Gastroesophageal sphincter (tissue), 4 donors: ENCODE data around the gene RAB1B. TPM values are rescaled to one million over a fixed set of nuclear protein-coding genes. Genes with fewer than 3 reads are reported as not detected.

Source experiments
- ATAC-seq: fragments of 150-250 bp; one replicate; pipeline ENCODE4 v1.9.1; 2016; ENCODE audit warnings: mild to moderate bottlenecking, moderate library complexity
- H3K27ac ChIP-seq, 4 donors: fragments of 200-600 bp; sonication (generic) in 3 of 4; 1 replicate in 3 of 4; 2 replicates in 1 of 4; pipeline ENCODE4 v1.5.1; 2016 to 2019
- H3K27me3 ChIP-seq: fragments of 200-600 bp; sonication (generic); one replicate; pipeline ENCODE4 v1.5.1; 2019
- H3K36me3 ChIP-seq, 2 donors: fragments of 200-600 bp; sonication (generic); one replicate each; pipeline ENCODE4 v1.5.1; 2019; ENCODE audit warnings: control low read depth in 1 of 2
- H3K4me1 ChIP-seq, 3 donors: fragments of 200-600 bp; sonication (generic); 1 replicate in 2 of 3; 2 replicates in 1 of 3; pipeline ENCODE4 v1.5.1; 2016 to 2019; ENCODE audit warnings: control low read depth in 2 of 3
- H3K4me3 ChIP-seq, 2 donors: fragments of 200-600 bp; sonication (generic); one replicate each; pipeline ENCODE4 v1.5.1; 2019; ENCODE audit warnings: mild to moderate bottlenecking in 1 of 2, moderate library complexity in 1 of 2
- H3K9me3 ChIP-seq, 3 donors: fragments of 200-600 bp; sonication (generic); one replicate each; pipeline ENCODE4 v1.5.1; 2017 to 2019; ENCODE audit warnings: control low read depth in 2 of 3
- EP300 ChIP-seq: sonication (generic); formaldehyde crosslinking; IDR thresholded peaks from one replicate; pipeline ENCODE4 v1.6.1; 2017; ENCODE audit warnings: antibody characterized with exemption, mild to moderate bottlenecking
- POLR2A ChIP-seq, 2 donors: fragments of 450-650 bp; IDR thresholded peaks; one replicate each; pipeline ENCODE4 v1.6.1; 2017; ENCODE audit warnings: antibody characterized with exemption in 2 of 2, mild to moderate bottlenecking in 2 of 2, moderate library complexity in 1 of 2
- POLR2AphosphoS5 ChIP-seq: sonication (generic); formaldehyde crosslinking; IDR thresholded peaks from one replicate; pipeline ENCODE4 v1.6.1; 2017; ENCODE audit warnings: antibody characterized with exemption
- WGBS, 2 donors: methylation state at CpG; one replicate each; pipeline ENCODE4 v1.1.5; 2018; ENCODE audit warnings: low coverage in 1 of 2; 5-methylcytosine and 5-hydroxymethylcytosine counted together
- total RNA-seq, 4 donors: library from RNA; depleted of rRNA; stranded (reverse); fragments of >200 nt; gene quantifications; one replicate each; pipeline ENCODE4 v1.1.0, GENCODE V29; 2016
- TF ChIP-seq, protein P1 (sequence below), 4 experiments: fragments of 200-600 bp in 2 of 4; fragments of 450-650 bp in 2 of 4; sonication (generic) in 1 of 4; IDR thresholded peaks; one replicate each; pipeline ENCODE4 v1.5.1; 2017 to 2019; ENCODE audit warnings: antibody characterized with exemption in 4 of 4, mild to moderate bottlenecking in 2 of 4, moderate library complexity in 2 of 4

Gene RAB1B
- total RNA-seq, 4 donors from 2014 or later, result 99.3 to 162 (median 115) TPM

DNA sequence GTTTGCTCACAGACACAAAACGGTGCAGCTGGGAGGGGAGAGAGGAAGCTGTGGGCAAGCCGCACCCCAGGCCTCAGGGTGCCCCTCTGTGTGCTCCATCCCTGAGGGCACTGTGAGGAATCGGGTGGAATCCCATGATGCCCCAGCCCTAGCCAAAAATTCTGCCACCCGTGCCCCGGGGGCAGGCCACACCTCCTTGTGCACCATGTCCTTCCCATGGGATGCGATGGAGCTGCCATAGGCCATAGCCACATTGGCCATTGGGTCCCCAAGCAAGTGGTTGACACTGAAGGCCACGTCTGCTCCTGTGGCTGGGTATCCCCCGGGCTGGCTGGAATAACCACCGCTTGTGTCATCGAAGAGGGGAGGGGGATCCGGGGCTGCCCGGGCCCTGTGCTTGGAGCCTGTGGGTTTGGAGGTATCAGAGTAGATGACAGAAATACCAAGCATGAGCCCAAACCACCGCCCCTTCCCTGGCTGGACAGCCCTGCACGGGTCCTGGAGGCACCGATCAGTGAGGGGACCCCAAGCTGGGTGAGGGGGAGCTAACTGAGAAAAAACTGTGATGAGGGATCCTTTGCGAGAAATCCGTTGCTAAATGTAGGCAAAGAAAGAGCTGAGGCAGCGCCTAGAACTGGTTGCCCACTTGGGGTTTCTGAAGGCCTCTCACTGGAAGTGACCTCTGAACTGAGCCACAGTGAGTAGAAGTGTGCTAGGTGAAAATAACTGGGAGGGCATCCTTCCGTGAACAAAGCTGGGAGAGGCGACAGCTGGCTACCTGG, 19.6 kb downstream of the RAB1B start:
- Histone ChIP-seq H3K9me3 (no peaks in the 10 kb centered on the region), H3K27me3 (peaks cover 21% of the 10 kb centered on the region), H3K27ac (peak overlapping the region; percentile 90 to 98 (median 96)), H3K4me3 (peak overlapping the region; percentile 70 to 96), H3K36me3 (peaks cover 0 to 32% of the 10 kb centered on the region in 2 donors), H3K4me1 (peaks cover 0 to 67% (median 12%) of the 10 kb centered on the region in 3 donors)
- TF ChIP-seq POLR2A (IDR thresholded peaks at IDR 0.05), result no peak
- TF ChIP-seq POLR2AphosphoS5, result no peak
- TF ChIP-seq, protein P1, sequence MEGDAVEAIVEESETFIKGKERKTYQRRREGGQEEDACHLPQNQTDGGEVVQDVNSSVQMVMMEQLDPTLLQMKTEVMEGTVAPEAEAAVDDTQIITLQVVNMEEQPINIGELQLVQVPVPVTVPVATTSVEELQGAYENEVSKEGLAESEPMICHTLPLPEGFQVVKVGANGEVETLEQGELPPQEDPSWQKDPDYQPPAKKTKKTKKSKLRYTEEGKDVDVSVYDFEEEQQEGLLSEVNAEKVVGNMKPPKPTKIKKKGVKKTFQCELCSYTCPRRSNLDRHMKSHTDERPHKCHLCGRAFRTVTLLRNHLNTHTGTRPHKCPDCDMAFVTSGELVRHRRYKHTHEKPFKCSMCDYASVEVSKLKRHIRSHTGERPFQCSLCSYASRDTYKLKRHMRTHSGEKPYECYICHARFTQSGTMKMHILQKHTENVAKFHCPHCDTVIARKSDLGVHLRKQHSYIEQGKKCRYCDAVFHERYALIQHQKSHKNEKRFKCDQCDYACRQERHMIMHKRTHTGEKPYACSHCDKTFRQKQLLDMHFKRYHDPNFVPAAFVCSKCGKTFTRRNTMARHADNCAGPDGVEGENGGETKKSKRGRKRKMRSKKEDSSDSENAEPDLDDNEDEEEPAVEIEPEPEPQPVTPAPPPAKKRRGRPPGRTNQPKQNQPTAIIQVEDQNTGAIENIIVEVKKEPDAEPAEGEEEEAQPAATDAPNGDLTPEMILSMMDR (IDR thresholded peaks at IDR 0.05), result no peak
- no peak for TF ChIP-seq EP300
- ATAC-seq, result no peak
- 0% methylated on average over 3 to 5 of the region's 20 CpGs for WGBS, 2 donors

DNA sequence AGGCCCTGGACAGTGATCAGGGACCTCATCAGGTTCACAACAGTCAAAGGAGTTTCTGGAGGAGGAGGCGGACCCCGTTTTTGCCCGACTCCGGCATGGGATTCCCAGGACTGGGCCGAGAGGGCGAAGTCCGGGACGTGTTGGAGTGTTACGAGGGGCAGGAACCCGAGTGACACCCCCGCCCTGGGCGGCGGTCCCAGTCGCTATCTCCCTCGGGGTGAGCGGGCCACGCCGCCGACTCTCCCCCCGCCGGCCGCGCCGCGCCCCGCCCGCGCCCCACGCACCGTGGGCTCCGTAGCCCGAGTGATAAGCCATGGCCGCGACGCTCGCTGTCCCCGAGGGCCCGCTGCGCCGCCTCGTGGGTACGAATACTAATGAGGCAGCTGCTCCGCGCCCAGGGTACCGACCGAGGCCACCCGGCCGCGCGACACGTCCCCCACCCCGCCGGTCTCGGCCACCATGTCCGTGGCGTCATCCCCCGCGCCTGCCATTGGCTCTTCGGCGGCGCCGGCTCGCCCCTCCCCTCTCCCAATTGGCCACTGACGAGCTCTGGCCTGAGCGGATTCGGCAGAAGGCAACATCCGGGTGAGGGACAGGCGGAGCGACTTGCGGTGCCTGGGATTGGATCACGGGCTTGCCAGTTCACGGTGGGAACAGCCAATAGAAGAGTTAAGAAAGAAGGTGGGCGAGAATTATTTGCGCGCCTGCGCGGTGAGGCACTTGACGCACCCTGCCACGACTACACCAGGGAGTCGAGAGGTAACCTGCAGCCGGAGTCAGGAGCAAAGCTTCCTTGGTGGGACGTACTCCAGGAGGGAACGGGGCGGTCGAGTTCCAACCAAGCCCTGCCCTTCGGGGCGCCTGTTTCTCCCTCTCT, 20.5 kb downstream of the RAB1B start, which contains the start of gene YIF1A:
Gene YIF1A, minus strand, starts transcription at position 473 of the 877 bp plus-strand sequence. Its CDS starts 158 bp downstream, at position 315.
- H3K27ac ChIP-seq, result peak within 1 kb of the TSS; percentile 90 to 98 (median 96)
- peaks cover 0 to 28% of the 10 kb centered on the region in 2 donors for H3K36me3 ChIP-seq
- TF ChIP-seq, protein P1 (IDR thresholded peaks at IDR 0.05), result peak in 1 of 4 experiments; percentile 16
- TF ChIP-seq POLR2A (IDR thresholded peaks at IDR 0.05), result peak; percentile 96
- no peak for TF ChIP-seq EP300
- peak; percentile 98 for TF ChIP-seq POLR2AphosphoS5
- ATAC-seq, result peak; percentile 97
- no peaks in the 10 kb centered on the region for H3K9me3 ChIP-seq
- peaks cover 30% of the 10 kb centered on the region for H3K27me3 ChIP-seq
- peaks cover 0 to 60% (median 12%) of the 10 kb centered on the region in 3 donors for H3K4me1 ChIP-seq
- H3K4me3 ChIP-seq, result peak within 1 kb of the TSS; percentile 70 to 96
- 1% methylated on average over 15 of the region's 87 CpGs; no CpG with 5 or more reads in 1 of the 2 donors for WGBS, 2 donors

DNA sequence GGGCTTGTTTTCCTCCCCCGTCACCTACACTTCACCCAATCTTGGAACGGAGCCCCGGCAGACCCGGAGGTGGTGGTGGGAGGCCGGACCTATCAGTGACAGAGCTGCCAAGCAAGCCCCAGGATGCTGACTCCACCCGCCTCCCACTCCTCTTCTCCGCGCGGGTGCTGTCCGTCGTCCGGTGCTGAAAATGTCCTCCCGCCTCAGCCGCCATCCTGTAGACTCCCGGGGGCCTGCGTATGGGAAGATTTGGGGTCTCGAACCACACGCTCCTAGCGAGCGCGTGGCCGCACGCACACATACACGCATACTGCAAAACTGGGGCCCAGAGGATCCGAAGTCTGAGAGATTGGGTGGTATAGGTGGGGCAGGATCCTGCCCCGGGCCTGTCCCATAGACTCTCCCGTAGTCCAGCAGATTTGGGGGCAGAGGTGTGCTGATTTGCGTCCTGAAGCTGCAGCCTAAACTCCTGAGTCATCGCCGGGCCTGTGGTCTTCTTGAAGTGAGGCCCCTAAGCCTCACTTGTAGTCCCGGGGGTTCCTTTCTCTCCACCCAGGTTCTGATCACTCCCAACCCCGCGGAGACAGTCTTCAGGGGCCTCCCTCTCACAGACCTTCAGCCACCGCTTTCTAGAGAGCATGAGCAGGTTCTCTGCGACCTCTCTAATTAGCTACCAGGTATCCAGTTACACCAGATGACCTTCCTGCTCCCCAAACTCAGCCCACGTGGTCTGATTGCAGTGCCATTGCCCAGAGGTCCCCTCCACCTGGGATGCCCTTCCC, 21.3 kb downstream of the RAB1B start:
- peak overlapping the region; percentile 60 to 98 (median 96) for H3K27ac ChIP-seq
- TF ChIP-seq, protein P1 (IDR thresholded peaks at IDR 0.05), result no peak
- no peak for TF ChIP-seq POLR2AphosphoS5
- no peak for TF ChIP-seq POLR2A (IDR thresholded peaks at IDR 0.05)
- TF ChIP-seq EP300, result no peak
- H3K4me3 ChIP-seq, result peak overlapping the region; percentile 56 to 96
- H3K36me3 ChIP-seq, result peaks cover 0 to 20% of the 10 kb centered on the region in 2 donors
- WGBS, 2 donors, result 8% methylated on average over 2 of the region's 36 CpGs; no CpG with 5 or more reads in 1 of the 2 donors
- H3K9me3 ChIP-seq, result no peaks in the 10 kb centered on the region
- peaks cover 38% of the 10 kb centered on the region for H3K27me3 ChIP-seq
- H3K4me1 ChIP-seq, result peaks cover 0 to 60% (median 12%) of the 10 kb centered on the region in 3 donors
- peak; percentile 37 for ATAC-seq

GRCh38 chr11:66290330-66290621, 21.8 kb downstream of the RAB1B start:
- Histone ChIP-seq H3K27me3 (peaks cover 43% of the 10 kb centered on the region), H3K36me3 (peaks cover 0 to 14% of the 10 kb centered on the region in 2 donors), H3K4me1 (peaks cover 0 to 56% (median 12%) of the 10 kb centered on the region in 3 donors), H3K27ac (no peak overlapping the region), H3K9me3 (no peaks in the 10 kb centered on the region), H3K4me3 (no peak overlapping the region)
- TF ChIP-seq, protein P1 (IDR thresholded peaks at IDR 0.05), result no peak
- TF ChIP-seq POLR2A (IDR thresholded peaks at IDR 0.05), result no peak
- TF ChIP-seq POLR2AphosphoS5, result no peak
- no peak for TF ChIP-seq EP300
- ATAC-seq, result no peak
- WGBS, 2 donors, result 83% methylated on average over 1 to 2 of the region's 2 CpGs
